ENCODE data around the gene MAMDC2.

- TF ChIP-seq CTCF (IDR thresholded peaks at IDR 0.05) (no peak), ZFP36 (IDR thresholded peaks at IDR 0.05; ENCODE audit: borderline replicate concordance, partially characterized antibody) (no peak), PBX3 (IDR thresholded peaks at IDR 0.05) (no peak), MAFK (IDR thresholded peaks at IDR 0.05; ENCODE audit: partially characterized antibody) (no peak), RFX5 (IDR thresholded peaks at IDR 0.05) (no peak), RAD21 (conservative IDR thresholded peaks at IDR 0.05 in 1 of 2, IDR thresholded peaks at IDR 0.05 in 1 of 2) (no peak), MAX (IDR thresholded peaks at IDR 0.05) (no peak), CBX8 (IDR thresholded peaks at IDR 0.05) (no peak), BCL3 (IDR thresholded peaks at IDR 0.05) (no peak), MYC (IDR thresholded peaks at IDR 0.05; ENCODE audit: borderline replicate concordance, low read length) (no peak), CHD2 (IDR thresholded peaks at IDR 0.05; ENCODE audit: low read length, partially characterized antibody) (no peak)
Measured at GRCh38 chr9:70110194-70111041, 66.8 kb downstream of the MAMDC2 start.
